Ramos (cell line): ENCODE measurements around the gene STAG1.
"Not testable (repeated sequence)": the region's sequence is repeated elsewhere in the genome, so short reads cannot be mapped to it uniquely, and the experiment has no call there.

Experiments used
- in situ Hi-C: fragments of 300-500 bp; cut with MboI; formaldehyde crosslinking; loops from one replicate; pipeline ENCODE4 v1.14.3; 2022; ENCODE audit warnings: low sequenced_read_pairs; ENCODE audit not compliant: unreplicated experiment

Gene STAG1

DNA sequence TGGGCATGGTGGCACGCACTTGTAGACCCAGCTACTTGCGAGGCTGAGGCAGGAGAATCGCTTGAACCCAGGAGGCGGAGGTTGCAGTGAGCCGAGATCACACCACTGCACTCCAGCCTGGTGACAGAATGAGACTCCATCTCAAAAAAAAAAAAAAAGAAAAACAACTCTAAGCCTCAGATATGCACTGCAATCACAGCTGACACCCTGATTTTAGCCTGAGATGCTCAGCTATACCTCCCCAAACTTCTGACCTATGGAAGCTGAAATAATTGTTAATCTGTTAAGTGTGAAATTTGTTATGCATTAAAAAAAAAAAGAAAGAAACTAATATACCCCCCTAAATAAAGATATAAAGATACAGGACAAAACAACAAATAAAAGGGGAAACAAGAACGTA is 2.6 kb downstream of the STAG1 start:
- in situ Hi-C loops, result loop anchor here (10.0 kb wide), 1 partner anchor 675 kb away; no protein-coding TSS in a partner anchor

GRCh38 chr3:136749091-136749490 is 3.1 kb downstream of the STAG1 start:
- in situ Hi-C loops, result no loop called here

- in situ Hi-C loops, result no loop called here
These were observed 6.3 kb downstream of the STAG1 start for GRCh38 chr3:136745916-136746315.

GRCh38 chr3:136741063-136741462 is 11.1 kb downstream of the STAG1 start:
- in situ Hi-C loops, result no loop called here

DNA sequence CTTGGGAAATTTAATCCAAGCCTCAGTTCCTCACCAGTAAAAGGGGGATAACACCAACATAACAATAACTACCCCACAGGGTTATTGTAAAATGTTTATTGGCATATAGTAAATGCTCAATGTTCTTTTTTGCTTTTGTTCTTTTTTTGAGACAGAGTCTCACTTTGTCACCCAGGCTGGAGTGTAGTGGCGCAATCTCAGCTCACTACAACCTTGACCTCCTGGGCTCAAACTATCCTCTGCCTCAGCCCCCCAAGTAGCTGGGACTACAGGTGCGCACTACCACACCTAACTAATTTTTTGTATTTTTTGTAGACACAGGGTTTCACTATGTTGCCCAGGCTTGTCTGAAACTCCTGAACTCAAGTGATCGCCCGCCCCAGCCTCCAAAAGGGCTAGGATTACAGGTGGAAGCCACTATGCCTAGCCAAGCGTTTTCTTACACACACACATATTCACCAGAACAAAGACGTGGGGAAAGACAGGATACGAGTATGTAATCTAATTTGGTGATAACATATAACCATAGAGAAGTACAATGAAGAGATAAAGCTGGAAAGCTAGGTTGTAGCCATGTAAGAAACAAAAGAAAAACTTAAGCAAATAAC is 11.7 kb downstream of the STAG1 start:
- in situ Hi-C loops, result no loop called here

- in situ Hi-C loops, result not testable (repeated sequence)
These were observed 15.2 kb downstream of the STAG1 start for GRCh38 chr3:136736950-136737349.

- in situ Hi-C loops, result no loop called here
These were observed 17.1 kb downstream of the STAG1 start for GRCh38 chr3:136735103-136735502.

- in situ Hi-C loops, result no loop called here
These were observed 17.7 kb downstream of the STAG1 start for GRCh38 chr3:136734382-136735070.

GRCh38 chr3:136733317-136733833 is 18.8 kb downstream of the STAG1 start:
- in situ Hi-C loops, result no loop called here

GRCh38 chr3:136731274-136731884 is 20.8 kb downstream of the STAG1 start:
- in situ Hi-C loops, result no loop called here

DNA sequence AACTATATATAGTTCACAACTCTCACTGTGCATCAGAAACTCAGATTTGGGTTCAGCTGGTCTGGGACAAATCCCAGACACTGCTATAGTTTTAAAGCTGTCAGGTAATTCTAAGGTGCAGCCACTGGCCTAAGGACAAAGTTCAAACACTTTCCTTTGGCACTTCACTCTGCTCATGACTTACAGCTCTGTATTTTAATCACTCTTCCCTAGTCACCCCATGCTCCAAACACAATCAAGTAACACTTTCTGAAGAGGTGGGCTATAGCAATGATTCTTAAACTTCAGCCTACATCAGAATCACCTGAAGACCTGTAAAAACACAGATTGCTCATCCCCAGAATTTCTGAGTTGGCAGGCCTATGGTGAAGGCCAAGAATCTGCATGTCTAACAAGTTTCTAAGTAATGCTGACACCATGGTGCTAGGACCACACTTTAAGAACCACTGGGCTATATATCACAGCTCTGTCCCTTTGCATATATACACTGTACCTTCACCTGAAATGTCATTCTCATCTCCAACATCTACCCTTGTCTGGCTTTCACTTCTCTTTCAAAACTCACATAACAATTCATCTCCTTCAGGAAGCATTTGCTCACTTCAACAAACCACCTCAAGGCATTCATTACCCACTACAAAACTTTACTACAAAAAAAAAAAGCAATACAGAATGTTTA is 21.4 kb downstream of the STAG1 start:
- in situ Hi-C loops, result no loop called here

GRCh38 chr3:136728918-136729317 is 23.3 kb downstream of the STAG1 start:
- in situ Hi-C loops, result no loop called here

DNA sequence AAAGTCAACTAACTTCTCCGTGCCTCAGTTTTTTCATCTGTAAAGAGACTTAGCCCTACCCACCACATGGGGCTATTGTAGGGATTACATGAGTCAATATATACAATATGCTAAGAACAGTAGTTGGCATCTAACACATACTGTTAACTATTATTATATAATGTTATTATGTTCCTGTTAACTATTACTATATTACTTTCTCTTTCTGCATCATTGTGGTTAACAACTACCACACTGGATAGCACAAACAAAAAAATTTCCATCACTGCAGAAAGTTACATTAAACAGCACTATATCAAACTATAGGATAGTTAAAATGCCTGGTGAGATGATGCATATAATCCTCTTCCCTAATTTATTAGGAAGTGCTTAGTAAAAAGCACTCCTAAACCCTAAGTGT is 23.7 kb downstream of the STAG1 start:
- in situ Hi-C loops, result no loop called here

DNA sequence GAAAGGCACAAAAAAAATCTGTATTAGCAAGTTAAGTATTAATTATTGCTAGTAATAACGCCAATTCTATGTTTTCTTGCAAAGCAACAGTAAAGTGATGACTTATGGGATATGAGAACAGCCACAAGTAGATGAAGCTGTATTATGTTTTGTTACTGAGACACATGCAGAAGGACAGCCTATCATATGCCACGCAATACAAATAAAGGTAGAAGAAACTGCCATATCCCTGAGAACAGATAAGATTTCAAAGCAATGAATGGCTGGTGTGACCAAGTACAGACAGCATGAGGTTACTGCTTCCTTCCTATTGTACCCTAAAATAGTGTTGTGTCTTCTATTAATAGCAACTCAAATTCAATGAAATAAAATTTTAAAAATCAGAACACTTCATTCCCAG is 26.7 kb downstream of the STAG1 start:
- in situ Hi-C loops, result no loop called here

DNA sequence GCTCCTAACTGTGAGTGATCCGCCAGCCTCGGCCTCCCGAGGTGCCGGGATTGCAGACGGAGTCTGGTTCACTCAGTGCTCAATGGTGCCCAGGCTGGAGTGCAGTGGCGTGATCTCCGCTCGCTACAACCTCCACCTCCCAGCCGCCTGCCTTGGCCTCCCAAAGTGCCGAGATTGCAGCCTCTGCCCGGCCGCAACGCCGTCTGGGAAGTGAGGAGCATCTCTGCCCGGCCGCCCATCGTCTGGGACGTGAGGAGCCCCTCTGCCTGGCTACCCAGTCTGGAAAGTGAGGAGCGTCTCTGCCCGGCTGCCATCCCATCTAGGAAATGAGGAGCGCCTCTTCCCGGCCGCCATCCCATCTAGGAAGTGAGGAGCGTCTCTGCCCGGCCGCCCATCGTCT is 29.3 kb downstream of the STAG1 start:
- in situ Hi-C loops, result not testable (repeated sequence)

- in situ Hi-C loops, result not testable (repeated sequence)
These were observed 29.8 kb downstream of the STAG1 start for GRCh38 chr3:136722399-136722798.

- in situ Hi-C loops, result no loop called here
These were observed 32.1 kb downstream of the STAG1 start for GRCh38 chr3:136720091-136720490.

DNA sequence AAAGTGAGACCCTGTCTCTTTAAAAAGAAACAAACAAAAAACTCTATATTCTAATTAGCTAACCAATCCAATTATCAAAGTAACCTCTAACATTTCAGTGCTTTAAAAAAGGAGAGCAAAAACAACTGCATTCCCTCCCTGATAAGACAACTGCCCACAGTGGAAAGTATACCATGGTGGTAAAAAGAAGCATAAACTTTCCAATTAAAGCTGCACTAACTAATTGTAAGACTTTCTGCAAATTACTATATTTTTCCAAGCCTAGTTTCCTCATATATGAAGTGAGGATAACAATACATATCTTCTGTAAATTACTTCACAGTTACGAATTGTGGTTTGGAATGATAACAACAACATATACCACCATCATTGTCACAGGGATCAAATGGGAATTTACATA is 35.5 kb downstream of the STAG1 start:
- in situ Hi-C loops, result no loop called here

GRCh38 chr3:136714020-136714419 is 38.2 kb downstream of the STAG1 start:
- in situ Hi-C loops, result no loop called here

- in situ Hi-C loops, result no loop called here
These were observed 39.2 kb downstream of the STAG1 start for GRCh38 chr3:136712941-136713340.

- in situ Hi-C loops, result not testable (repeated sequence)
These were observed 40.3 kb downstream of the STAG1 start for GRCh38 chr3:136711888-136712287.
